ENCODE data around the gene PDE8A. TPM values are rescaled to one million over a fixed set of nuclear protein-coding genes. Genes with fewer than 3 reads are reported as not detected.
"Not testable (repeated sequence)": the region's sequence is repeated elsewhere in the genome, so short reads cannot be mapped to it uniquely, and the experiment has no call there.

PDE8A gene
- polyA plus RNA-seq, 4 donors: 37.4 to 49.2 (median 42.2) TPM

- no peak for DNase-seq (ENCODE audit: low read depth in 4 of 4, low spot score in 3 of 4)
Measured at GRCh38 chr15:85157344-85157743, 175.7 kb downstream of the PDE8A start.

DNA sequence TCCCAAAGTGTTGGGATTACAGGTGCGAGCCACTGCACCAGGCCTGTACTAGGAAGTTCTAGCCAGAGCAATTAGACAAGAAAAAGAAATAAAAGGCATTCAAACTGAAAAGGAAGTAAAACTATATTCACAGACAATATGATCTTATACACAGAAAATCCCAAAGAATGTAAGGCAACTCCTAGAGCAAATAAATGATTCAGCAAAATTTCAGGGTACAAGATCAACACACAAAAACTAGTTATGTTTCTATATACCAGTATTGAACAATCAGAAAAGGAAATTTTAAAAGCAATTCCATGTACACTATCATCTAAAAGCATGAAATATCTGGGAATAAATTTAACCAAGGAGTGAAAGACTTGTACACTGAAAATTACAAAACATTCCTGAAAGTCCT is 180.6 kb downstream of the PDE8A start:
- DNase-seq (ENCODE audit: low read depth in 4 of 4, low spot score in 3 of 4): no peak

DNA sequence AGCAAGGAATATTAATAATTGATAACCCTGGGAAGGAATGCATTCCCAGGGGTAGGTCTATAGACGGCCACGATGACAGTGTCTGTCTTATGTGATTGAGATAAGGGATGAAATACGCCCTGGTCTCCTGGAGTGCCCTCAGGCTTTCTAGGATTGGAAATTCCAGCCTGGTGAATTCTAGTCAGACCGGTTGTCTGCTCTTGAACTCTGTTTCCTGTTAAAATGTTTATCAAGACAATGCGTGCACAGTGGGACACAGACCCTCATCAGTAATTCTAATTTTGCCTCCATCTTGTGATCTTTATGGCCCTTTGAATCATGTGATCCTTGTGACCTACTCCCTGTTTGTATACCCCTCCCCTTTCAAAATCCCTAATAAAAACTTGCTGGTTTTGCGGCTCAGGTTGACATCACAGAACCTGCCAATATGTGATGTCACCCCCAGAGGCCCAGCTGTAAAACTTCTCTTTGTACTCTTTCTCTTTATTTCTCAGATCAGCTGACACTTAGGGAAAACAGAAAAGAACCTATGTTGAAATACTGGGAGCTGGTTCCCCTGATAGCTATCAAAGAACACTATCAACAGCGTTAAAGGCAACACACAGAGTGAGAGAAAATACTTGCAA is 183.3 kb downstream of the PDE8A start:
- no peak for DNase-seq (ENCODE audit: low read depth in 4 of 4, low spot score in 3 of 4)

DNA sequence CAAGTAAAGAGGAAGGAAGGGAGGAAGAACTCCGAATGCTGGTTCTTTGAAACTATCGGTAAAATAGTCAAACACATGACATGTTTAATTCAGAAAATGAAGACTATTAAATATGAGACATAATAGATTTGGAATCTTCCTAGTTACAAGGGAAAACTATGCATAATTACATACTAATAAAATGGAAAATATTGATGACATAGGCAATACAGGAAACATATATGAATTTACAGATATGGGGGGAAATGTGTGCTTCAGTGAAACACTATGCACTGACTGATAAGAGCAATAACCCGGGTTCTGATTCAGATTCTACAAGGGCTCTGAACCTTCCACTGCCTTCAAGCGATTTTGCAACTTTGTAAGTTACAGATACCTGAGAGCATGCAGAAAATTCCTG is 185.9 kb downstream of the PDE8A start:
- DNase-seq (ENCODE audit: low read depth in 4 of 4, low spot score in 3 of 4): no peak

GRCh38 chr15:85168642-85169173 is 187.1 kb downstream of the PDE8A start:
- no peak for DNase-seq (ENCODE audit: low read depth in 4 of 4, low spot score in 3 of 4)

- DNase-seq (ENCODE audit: low read depth in 4 of 4, low spot score in 3 of 4): no peak
Measured at GRCh38 chr15:85171736-85172135, 190.1 kb downstream of the PDE8A start.

- DNase-seq (ENCODE audit: low read depth in 4 of 4, low spot score in 3 of 4): no peak
Measured at GRCh38 chr15:85172846-85173490, 191.3 kb downstream of the PDE8A start.

DNA sequence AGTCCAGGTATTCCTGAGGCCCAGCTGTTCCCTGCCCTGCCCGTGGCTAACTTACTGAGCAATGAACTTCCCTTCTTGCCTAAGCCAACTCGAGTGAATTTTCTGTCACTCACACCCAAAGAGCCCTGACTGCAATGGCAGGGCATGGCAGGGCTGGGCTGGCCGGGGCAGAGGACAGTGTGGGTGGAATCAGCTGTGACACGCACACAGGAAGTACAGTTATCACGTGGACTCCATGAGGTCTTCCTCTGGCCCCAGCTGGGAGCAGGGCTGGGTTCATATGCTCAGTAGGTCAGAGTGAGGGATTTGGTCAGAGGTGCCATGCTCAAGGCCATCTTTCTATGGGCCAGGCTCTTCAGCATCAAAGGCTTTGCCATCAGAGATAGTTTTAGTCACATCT is 192.0 kb downstream of the PDE8A start:
- not testable (repeated sequence) for DNase-seq (ENCODE audit: low read depth in 4 of 4, low spot score in 3 of 4)

DNA sequence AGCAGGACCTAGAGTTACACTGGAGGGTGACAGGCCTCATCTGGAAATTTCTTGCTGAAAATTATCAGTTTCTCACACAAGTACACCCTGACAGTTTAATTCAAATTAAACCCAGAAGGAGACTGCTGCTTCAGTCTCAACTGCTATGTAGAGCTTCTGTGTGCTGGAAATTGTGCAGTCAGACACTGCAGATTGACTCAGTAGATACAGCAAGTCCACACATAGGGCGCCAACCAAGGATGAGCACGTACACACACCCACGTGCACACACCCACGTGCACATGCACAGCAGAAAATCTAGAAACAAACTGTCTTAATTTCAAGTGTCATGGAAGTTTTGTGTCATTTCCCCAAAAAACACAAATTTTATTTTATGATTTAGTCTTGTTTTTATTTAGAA is 192.9 kb downstream of the PDE8A start:
- DNase-seq (ENCODE audit: low read depth in 4 of 4, low spot score in 3 of 4): no peak

DNA sequence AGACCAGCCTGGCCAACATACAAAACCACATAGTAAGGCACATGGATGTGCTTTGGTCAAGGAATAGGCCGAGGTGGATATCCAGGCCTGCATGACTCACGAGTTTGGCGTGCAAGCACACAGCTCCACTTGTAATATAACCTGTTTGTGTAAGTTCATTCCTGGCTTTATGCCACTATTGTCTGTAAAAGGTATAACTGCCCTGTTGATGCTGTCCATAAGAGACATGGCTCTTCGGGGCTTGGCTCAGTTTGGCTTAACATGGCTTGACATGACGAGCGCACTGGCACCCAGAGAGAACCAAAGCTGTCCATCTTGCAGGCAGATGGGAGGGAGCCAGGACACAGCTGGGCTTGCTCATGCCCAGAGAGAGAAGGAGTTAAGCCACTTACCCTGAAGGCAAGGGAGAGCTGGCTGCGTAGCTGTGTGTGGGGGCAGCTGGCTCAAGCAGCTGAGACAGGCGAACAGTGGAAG is 195.4 kb downstream of the PDE8A start:
- not testable (repeated sequence) for DNase-seq (ENCODE audit: low read depth in 4 of 4, low spot score in 3 of 4)

DNA sequence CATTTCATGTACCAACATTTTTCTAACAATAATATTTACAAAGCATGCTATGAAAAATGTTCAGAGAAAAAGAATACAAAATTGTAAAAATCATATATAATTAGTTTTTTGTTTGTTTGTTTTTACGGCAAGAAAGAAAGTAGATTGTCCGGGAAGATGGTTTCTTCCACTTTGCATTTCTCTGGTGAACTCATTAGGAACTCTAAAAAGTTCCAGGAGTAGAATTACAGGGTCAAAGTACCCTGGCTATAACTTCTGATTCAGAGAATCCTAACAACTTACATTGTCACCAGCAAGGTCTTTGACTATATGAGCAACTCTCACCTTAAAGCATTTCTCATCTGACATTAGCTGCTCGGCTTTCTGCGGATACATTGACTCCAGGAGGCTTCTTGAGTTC is 196.7 kb downstream of the PDE8A start:
- no peak for DNase-seq (ENCODE audit: low read depth in 4 of 4, low spot score in 3 of 4)

- DNase-seq (ENCODE audit: low read depth in 4 of 4, low spot score in 3 of 4): no peak
Measured at GRCh38 chr15:85179700-85180099, 198.0 kb downstream of the PDE8A start.

GRCh38 chr15:85185350-85185749 is 203.7 kb downstream of the PDE8A start:
- DNase-seq (ENCODE audit: low read depth in 4 of 4, low spot score in 3 of 4): not testable (repeated sequence)

- not testable (repeated sequence) for DNase-seq (ENCODE audit: low read depth in 4 of 4, low spot score in 3 of 4)
Measured at GRCh38 chr15:85188171-85188577, 206.5 kb downstream of the PDE8A start.

Other genes with a start within 250 kb of the PDE8A start
- 10 to 100 TPM; 29.6 to 32.3 (median 31.8) TPM for gene ZNF592, start 233.3 kb upstream of the PDE8A start, polyA plus RNA-seq (ENCODE audit: insufficient read length in 4 of 4)
- gene ALPK3, start 164.5 kb upstream of the PDE8A start, polyA plus RNA-seq (ENCODE audit: insufficient read length in 4 of 4): 10 to 100 TPM; 13.7 to 17.4 (median 15.9) TPM
- gene SLC28A1, start 97.2 kb upstream of the PDE8A start, polyA plus RNA-seq (ENCODE audit: insufficient read length in 4 of 4): 1 to 10 TPM; 4.3 to 8.5 (median 6.7) TPM

Data from right renal pelvis (tissue), 4 donors.